GM23338 (cell line): ENCODE results near the gene CST9L. TPM values are rescaled to one million over a fixed set of nuclear protein-coding genes. Genes with fewer than 3 reads are reported as not detected.

Experiments used
- EZH2 ChIP-seq: fragments of 200-600 bp; sonication (generic); IDR thresholded peaks from one replicate; pipeline ENCODE4 v1.8.0; 2017; ENCODE audit warnings: antibody characterized with exemption, mild to moderate bottlenecking, low read depth; ENCODE audit not compliant: unreplicated experiment
- EZH2phosphoT487 ChIP-seq: fragments of 200-600 bp; sonication (generic); IDR thresholded peaks from one replicate; pipeline ENCODE4 v1.8.1; 2018; ENCODE audit warnings: antibody characterized with exemption; ENCODE audit not compliant: unreplicated experiment
- POLR2AphosphoS5 ChIP-seq: IDR thresholded peaks from 2 replicates; pipeline ENCODE4 v1.6.1; 2016; ENCODE audit warnings: antibody characterized with exemption, low read depth
- STAT1 ChIP-seq: IDR thresholded peaks from one replicate; pipeline ENCODE4 v1.6.1; 2016; ENCODE audit warnings: antibody characterized with exemption; ENCODE audit not compliant: unreplicated experiment
- polyA plus RNA-seq: library from polyadenylated mRNA; unstranded; fragments of >200 nt; fragmentation: Nextera tagmentation; extraction: Ambion mirVana; gene quantifications from 2 replicates; pipeline ENCODE4 v1.2.1, GENCODE V29; 2016
- total RNA-seq: library from RNA; depleted of rRNA; stranded (reverse); fragments of >200 nt; shearing (Covaris generic); gene quantifications from 2 replicates; pipeline ENCODE4 v1.2.3, GENCODE V29; 2014
- TF ChIP-seq, protein P1 (sequence below): fragments of 250-450 bp; sonication (Bioruptor Pico); IDR thresholded peaks from 2 replicates; pipeline ENCODE4 v1.5.0; 2020; ENCODE audit warnings: mild to moderate bottlenecking, moderate library complexity
- TF ChIP-seq, protein P2 (sequence below): IDR thresholded peaks from one replicate; pipeline ENCODE4 v1.6.1; 2018; ENCODE audit warnings: antibody characterized with exemption; ENCODE audit not compliant: unreplicated experiment

CST9L gene
- total and polyA plus RNA-seq, 2 experiments from 2014 or later, result not detected

GRCh38 chr20:23564927-23565326 is 3.4 kb downstream of the CST9L start (continued):
- TF ChIP-seq, protein P1, sequence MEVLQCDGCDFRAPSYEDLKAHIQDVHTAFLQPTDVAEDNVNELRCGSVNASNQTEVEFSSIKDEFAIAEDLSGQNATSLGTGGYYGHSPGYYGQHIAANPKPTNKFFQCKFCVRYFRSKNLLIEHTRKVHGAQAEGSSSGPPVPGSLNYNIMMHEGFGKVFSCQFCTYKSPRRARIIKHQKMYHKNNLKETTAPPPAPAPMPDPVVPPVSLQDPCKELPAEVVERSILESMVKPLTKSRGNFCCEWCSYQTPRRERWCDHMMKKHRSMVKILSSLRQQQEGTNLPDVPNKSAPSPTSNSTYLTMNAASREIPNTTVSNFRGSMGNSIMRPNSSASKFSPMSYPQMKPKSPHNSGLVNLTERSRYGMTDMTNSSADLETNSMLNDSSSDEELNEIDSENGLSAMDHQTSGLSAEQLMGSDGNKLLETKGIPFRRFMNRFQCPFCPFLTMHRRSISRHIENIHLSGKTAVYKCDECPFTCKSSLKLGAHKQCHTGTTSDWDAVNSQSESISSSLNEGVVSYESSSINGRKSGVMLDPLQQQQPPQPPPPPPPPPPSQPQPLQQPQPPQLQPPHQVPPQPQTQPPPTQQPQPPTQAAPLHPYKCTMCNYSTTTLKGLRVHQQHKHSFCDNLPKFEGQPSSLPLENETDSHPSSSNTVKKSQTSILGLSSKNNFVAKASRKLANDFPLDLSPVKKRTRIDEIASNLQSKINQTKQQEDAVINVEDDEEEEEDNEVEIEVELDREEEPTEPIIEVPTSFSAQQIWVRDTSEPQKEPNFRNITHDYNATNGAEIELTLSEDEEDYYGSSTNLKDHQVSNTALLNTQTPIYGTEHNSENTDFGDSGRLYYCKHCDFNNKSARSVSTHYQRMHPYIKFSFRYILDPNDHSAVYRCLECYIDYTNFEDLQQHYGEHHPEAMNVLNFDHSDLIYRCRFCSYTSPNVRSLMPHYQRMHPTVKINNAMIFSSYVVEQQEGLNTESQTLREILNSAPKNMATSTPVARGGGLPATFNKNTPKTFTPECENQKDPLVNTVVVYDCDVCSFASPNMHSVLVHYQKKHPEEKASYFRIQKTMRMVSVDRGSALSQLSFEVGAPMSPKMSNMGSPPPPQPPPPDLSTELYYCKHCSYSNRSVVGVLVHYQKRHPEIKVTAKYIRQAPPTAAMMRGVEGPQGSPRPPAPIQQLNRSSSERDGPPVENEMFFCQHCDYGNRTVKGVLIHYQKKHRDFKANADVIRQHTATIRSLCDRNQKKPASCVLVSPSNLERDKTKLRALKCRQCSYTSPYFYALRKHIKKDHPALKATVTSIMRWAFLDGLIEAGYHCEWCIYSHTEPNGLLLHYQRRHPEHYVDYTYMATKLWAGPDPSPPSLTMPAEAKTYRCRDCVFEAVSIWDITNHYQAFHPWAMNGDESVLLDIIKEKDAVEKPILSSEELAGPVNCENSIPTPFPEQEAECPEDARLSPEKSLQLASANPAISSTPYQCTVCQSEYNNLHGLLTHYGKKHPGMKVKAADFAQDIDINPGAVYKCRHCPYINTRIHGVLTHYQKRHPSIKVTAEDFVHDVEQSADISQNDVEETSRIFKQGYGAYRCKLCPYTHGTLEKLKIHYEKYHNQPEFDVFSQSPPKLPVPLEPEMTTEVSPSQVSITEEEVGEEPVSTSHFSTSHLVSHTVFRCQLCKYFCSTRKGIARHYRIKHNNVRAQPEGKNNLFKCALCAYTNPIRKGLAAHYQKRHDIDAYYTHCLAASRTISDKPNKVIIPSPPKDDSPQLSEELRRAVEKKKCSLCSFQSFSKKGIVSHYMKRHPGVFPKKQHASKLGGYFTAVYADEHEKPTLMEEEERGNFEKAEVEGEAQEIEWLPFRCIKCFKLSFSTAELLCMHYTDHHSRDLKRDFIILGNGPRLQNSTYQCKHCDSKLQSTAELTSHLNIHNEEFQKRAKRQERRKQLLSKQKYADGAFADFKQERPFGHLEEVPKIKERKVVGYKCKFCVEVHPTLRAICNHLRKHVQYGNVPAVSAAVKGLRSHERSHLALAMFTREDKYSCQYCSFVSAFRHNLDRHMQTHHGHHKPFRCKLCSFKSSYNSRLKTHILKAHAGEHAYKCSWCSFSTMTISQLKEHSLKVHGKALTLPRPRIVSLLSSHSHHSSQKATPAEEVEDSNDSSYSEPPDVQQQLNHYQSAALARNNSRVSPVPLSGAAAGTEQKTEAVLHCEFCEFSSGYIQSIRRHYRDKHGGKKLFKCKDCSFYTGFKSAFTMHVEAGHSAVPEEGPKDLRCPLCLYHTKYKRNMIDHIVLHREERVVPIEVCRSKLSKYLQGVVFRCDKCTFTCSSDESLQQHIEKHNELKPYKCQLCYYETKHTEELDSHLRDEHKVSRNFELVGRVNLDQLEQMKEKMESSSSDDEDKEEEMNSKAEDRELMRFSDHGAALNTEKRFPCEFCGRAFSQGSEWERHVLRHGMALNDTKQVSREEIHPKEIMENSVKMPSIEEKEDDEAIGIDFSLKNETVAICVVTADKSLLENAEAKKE (CRISPR knock-in tag), result no peak
- TF ChIP-seq, protein P2, sequence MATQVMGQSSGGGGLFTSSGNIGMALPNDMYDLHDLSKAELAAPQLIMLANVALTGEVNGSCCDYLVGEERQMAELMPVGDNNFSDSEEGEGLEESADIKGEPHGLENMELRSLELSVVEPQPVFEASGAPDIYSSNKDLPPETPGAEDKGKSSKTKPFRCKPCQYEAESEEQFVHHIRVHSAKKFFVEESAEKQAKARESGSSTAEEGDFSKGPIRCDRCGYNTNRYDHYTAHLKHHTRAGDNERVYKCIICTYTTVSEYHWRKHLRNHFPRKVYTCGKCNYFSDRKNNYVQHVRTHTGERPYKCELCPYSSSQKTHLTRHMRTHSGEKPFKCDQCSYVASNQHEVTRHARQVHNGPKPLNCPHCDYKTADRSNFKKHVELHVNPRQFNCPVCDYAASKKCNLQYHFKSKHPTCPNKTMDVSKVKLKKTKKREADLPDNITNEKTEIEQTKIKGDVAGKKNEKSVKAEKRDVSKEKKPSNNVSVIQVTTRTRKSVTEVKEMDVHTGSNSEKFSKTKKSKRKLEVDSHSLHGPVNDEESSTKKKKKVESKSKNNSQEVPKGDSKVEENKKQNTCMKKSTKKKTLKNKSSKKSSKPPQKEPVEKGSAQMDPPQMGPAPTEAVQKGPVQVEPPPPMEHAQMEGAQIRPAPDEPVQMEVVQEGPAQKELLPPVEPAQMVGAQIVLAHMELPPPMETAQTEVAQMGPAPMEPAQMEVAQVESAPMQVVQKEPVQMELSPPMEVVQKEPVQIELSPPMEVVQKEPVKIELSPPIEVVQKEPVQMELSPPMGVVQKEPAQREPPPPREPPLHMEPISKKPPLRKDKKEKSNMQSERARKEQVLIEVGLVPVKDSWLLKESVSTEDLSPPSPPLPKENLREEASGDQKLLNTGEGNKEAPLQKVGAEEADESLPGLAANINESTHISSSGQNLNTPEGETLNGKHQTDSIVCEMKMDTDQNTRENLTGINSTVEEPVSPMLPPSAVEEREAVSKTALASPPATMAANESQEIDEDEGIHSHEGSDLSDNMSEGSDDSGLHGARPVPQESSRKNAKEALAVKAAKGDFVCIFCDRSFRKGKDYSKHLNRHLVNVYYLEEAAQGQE, result no peak
- TF ChIP-seq STAT1 (no peak), EZH2phosphoT487 (no peak), POLR2AphosphoS5 (no peak), EZH2 (no peak)
